H1 (cell line): Measurements from ENCODE around the gene IQCM. TPM values are rescaled to one million over a fixed set of nuclear protein-coding genes. Genes with fewer than 3 reads are reported as not detected.

Experiments
- ASH2L ChIP-seq: fragments of 200-600, 300-600 bp; sonication (generic); IDR thresholded peaks from one replicate; pipeline ENCODE4 v1.7.1; 2017; ENCODE audit warnings: low read length
- ATF2 ChIP-seq: IDR thresholded peaks from 2 replicates; pipeline ENCODE4 v1.6.1; 2012; ENCODE audit warnings: low read length, inconsistent platforms
- BRCA1 ChIP-seq: IDR thresholded peaks from 2 replicates; pipeline ENCODE4 v1.6.1; 2012; ENCODE audit warnings: low read depth, low read length, improper control_type of control experiment
- CBX8 ChIP-seq: fragments of 300-800, 300-1000 bp; sonication (generic); IDR thresholded peaks from 2 replicates; pipeline ENCODE4 v1.7.1; 2016; ENCODE audit warnings: low read depth, low read length, borderline replicate concordance
- EGR1 ChIP-seq: IDR thresholded peaks from 2 replicates; pipeline ENCODE4 v1.6.1; 2011; ENCODE audit warnings: low read depth, low read length, borderline replicate concordance
- RXRA ChIP-seq: IDR thresholded peaks from 2 replicates; pipeline ENCODE4 v1.6.1; 2011; ENCODE audit warnings: low read depth, mild to moderate bottlenecking, low read length, moderate library complexity; ENCODE audit not compliant: insufficient read depth
- SP1 ChIP-seq: IDR thresholded peaks from 2 replicates; pipeline ENCODE4 v1.6.1; 2011; ENCODE audit warnings: low read depth, low read length
- TAF1 ChIP-seq: IDR thresholded peaks from 2 replicates; pipeline ENCODE4 v1.6.1; 2011; ENCODE audit warnings: mild to moderate bottlenecking, low read depth, low read length
- USF2 ChIP-seq: IDR thresholded peaks from 2 replicates; pipeline ENCODE4 v1.6.1; 2011; ENCODE audit warnings: low read length, improper control_type of control experiment
- polyA plus RNA-seq, 7 experiments: library from polyadenylated mRNA; depleted of rRNA in 3 of 7; stranded (reverse) in 5 of 7; unstranded in 2 of 7; fragments of >200 nt in 5 of 7; fragments of 200-250 nt in 2 of 7; gene quantifications; 1 replicate in 5 of 7; 2 replicates in 1 of 7; 4 replicates in 1 of 7; pipeline versions ENCODE4 v1.2.1 to v1.2.3, GENCODE V29; 2011 to 2013; ENCODE audit warnings: missing spikeins in 2 of 7, mixed read lengths in 2 of 7
- total RNA-seq: library from RNA; stranded (reverse); fragmentation: NEBNext Ultra II Directional; extraction: Animal tissue kit (Norgen Biotek cat#: 25700); gene quantifications from 2 replicates; pipeline ENCODE4 v1.2.1, GENCODE V29; 2021

Gene IQCM
- total and polyA plus RNA-seq, 2 of the 8 experiments (the other 6 are each of a cell fraction or from before 2014, with no cell fraction given): not detected

- TF ChIP-seq ASH2L (no peak), BRCA1 (no peak), TAF1 (no peak), ATF2 (no peak), CBX8 (no peak), EGR1 (no peak), USF2 (no peak), SP1 (no peak), RXRA (no peak)
Measured at GRCh38 chr4:149700272-149700671, 115.4 kb downstream of the IQCM start (continued).
